Measurements from ENCODE around the gene OPA3.

DNA sequence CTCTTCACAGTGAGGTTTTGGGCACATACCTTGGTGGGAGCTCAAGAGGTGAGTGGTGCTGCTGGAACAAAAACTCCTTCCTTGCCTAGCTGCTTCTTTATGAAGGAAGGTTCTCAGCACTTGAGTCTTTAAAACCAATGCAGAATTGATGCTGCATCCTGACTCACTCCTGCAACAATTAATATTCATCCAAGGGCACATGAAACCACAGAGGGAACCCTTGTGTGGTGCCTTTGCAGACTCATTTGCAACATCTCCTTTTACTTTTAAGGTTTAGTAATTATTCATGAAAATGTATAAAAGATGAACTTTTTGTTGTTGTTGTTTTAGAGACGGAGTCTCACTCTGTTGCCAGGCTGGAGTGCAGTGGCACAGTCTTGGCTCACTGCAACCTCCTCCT, 30.1 kb downstream of the OPA3 start:
- TF ChIP-seq, protein P1, sequence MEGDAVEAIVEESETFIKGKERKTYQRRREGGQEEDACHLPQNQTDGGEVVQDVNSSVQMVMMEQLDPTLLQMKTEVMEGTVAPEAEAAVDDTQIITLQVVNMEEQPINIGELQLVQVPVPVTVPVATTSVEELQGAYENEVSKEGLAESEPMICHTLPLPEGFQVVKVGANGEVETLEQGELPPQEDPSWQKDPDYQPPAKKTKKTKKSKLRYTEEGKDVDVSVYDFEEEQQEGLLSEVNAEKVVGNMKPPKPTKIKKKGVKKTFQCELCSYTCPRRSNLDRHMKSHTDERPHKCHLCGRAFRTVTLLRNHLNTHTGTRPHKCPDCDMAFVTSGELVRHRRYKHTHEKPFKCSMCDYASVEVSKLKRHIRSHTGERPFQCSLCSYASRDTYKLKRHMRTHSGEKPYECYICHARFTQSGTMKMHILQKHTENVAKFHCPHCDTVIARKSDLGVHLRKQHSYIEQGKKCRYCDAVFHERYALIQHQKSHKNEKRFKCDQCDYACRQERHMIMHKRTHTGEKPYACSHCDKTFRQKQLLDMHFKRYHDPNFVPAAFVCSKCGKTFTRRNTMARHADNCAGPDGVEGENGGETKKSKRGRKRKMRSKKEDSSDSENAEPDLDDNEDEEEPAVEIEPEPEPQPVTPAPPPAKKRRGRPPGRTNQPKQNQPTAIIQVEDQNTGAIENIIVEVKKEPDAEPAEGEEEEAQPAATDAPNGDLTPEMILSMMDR (IDR thresholded peaks at IDR 0.05) = no peak
- TF ChIP-seq POLR2A (IDR thresholded peaks at IDR 0.05) = no peak
- no peak for TF ChIP-seq EP300 (IDR thresholded peaks at IDR 0.05)

Data from ovary (tissue), 3 donors.